HFF-Myc (cell line): ENCODE data around the gene RAET1G.

Source experiments
- DNase-seq: peaks from one replicate; pipeline ENCODE4 v3.0.0-alpha.2; 2011; ENCODE audit warnings: low read depth; ENCODE audit errors: extremely low read depth
- H3K4me3 ChIP-seq: replicated peaks from 2 replicates; pipeline ENCODE4 v1.5.1; 2011; ENCODE audit warnings: low read depth, mild to moderate bottlenecking, control low read depth, low read length
- TF ChIP-seq, protein P1 (sequence below): IDR thresholded peaks from 2 replicates; pipeline ENCODE4 v1.5.1; 2012; ENCODE audit warnings: mild to moderate bottlenecking, low read depth, low read length, control low read depth; ENCODE audit errors: missing control alignments

The RAET1G gene

DNA sequence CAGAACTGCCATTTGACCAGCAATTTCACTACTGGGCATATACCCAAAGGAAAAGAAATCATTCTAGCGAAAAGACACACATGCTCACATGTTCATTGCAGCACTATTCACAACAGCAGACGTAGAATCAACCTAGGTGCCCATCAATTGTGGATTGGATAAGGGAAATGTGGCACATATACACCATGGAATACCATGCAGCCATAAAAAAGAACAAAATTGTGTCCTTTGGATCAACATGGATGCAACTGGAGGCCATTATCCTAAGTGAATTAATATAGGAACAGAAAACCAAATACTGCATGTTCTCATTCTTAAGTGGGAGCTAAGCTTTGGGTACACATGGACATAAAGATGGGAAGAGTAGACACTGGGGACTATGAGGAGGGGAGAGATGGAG lies 41.1 kb downstream of the RAET1G start:
- H3K4me3 ChIP-seq, result no peak overlapping the region
- DNase-seq, result no peak
- TF ChIP-seq, protein P1, sequence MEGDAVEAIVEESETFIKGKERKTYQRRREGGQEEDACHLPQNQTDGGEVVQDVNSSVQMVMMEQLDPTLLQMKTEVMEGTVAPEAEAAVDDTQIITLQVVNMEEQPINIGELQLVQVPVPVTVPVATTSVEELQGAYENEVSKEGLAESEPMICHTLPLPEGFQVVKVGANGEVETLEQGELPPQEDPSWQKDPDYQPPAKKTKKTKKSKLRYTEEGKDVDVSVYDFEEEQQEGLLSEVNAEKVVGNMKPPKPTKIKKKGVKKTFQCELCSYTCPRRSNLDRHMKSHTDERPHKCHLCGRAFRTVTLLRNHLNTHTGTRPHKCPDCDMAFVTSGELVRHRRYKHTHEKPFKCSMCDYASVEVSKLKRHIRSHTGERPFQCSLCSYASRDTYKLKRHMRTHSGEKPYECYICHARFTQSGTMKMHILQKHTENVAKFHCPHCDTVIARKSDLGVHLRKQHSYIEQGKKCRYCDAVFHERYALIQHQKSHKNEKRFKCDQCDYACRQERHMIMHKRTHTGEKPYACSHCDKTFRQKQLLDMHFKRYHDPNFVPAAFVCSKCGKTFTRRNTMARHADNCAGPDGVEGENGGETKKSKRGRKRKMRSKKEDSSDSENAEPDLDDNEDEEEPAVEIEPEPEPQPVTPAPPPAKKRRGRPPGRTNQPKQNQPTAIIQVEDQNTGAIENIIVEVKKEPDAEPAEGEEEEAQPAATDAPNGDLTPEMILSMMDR, result no peak

GRCh38 chr6:149881066-149881766 lies 41.7 kb downstream of the RAET1G start:
- no peak for DNase-seq
- H3K4me3 ChIP-seq, result no peak overlapping the region
- TF ChIP-seq, protein P1, result no peak

DNA sequence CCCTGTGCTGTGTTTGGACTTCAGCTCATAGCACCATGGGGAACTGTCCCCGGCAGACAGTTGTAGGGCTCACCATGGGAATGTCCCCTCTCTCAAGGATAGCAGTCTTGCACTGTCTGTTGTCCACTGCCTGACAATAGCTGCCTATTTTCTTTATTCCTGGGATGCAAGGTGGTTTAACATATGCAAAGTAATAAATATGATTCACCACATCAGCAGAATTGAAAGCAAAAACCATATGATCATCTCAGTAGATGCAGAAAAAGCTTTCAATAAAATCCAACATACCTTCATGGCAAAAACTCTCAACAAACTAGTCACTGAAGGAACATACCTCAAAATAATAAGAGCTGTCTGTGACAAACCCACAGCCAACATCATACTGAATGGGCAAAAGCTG lies 45.3 kb downstream of the RAET1G start:
- DNase-seq, result no peak
- no peak overlapping the region for H3K4me3 ChIP-seq
- TF ChIP-seq, protein P1, result no peak

DNA sequence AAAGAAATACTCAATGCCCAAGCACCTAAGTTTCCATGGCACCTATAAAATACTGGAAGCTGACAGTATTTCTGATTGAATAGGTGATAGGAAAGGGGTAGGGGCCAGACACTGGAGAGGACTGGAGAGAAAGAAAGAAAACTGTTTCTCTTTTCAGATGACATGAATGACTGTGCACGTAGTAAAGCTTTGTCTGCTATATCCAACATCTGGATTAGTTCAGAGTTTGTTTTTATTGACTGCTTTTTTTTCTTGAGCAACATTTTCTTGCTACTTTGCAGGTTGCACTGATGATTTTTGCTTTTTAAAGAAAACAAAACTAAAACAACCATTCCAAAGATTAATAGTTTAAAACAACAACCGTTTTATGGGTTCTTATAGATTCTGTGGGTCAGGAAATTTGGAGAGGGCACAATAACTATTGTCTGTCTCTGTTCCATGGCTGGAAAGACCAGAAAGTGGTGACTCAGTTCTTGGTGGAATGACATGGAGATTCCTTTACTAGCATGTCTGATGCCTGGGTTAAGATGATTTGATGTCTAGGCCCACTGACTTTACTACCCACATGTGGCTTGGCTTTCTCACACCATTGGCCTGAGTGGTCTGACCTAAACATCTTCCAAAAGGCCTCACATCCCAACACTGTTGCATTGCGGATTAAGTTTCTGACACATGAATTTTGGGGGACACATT lies 46.5 kb downstream of the RAET1G start:
- DNase-seq, result no peak
- no peak overlapping the region for H3K4me3 ChIP-seq

DNA sequence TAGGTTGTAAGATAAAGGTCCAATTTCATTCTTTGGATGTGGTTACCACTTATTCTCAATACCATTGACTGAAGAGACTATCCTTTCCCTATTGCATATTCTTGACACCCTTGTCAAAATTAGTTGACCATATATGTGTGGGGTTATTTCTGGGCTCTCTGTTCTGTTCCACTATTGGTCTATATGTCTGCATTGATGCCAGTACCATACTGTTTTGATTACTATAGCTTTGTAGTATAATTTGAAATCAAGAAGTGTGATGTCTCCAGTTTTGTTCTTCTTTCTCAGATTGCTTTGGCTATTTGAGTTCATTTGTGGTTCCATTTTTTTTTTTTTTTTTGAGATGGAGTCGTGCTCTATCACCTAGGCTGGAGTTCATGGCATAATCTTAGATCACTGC lies 50.7 kb downstream of the RAET1G start:
- TF ChIP-seq, protein P1, result no peak
- no peak overlapping the region for H3K4me3 ChIP-seq
- no peak for DNase-seq

More for the DNA sequence above, 46.5 kb downstream of the RAET1G start:
- TF ChIP-seq, protein P1, result no peak

DNA sequence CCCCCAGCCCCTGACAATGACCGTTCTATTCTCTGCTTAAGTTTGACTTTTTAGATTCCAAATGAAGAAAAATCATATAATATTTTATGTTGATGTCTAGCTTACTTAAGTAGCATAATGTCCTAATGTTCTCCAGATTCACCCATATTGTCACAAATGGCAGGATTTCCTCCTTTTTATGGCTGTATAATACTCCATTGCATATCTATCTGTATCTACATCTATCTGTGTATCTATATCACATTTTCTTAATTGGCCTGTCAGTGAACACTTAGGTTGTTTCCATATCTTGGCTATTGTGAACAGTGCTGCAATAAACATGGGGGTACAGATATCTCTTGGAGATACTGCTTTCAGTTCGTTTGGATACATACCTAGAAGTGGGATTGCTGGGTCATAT lies 51.7 kb downstream of the RAET1G start:
- no peak for DNase-seq
- TF ChIP-seq, protein P1, result no peak
- H3K4me3 ChIP-seq, result no peak overlapping the region
